ENCODE results near the gene RNF208.

DNA sequence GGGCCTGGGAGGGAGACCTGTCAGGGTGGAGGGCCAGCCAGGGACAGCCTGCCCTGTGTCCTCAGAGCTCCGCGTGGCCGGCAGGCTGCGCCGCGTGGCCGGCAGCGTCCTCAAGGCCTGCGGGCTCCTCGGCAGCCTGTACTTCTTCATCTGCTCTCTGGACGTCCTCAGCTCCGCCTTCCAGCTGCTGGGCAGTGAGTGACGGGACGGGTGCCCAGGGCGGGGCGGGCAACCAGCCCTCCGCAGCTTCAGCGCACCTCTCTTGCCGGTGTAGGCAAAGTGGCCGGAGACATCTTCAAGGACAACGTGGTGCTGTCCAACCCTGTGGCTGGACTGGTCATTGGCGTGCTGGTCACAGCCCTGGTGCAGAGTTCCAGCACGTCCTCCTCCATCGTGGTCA lies 10.5 kb upstream of the RNF208 start:
- TF ChIP-seq, protein P1, sequence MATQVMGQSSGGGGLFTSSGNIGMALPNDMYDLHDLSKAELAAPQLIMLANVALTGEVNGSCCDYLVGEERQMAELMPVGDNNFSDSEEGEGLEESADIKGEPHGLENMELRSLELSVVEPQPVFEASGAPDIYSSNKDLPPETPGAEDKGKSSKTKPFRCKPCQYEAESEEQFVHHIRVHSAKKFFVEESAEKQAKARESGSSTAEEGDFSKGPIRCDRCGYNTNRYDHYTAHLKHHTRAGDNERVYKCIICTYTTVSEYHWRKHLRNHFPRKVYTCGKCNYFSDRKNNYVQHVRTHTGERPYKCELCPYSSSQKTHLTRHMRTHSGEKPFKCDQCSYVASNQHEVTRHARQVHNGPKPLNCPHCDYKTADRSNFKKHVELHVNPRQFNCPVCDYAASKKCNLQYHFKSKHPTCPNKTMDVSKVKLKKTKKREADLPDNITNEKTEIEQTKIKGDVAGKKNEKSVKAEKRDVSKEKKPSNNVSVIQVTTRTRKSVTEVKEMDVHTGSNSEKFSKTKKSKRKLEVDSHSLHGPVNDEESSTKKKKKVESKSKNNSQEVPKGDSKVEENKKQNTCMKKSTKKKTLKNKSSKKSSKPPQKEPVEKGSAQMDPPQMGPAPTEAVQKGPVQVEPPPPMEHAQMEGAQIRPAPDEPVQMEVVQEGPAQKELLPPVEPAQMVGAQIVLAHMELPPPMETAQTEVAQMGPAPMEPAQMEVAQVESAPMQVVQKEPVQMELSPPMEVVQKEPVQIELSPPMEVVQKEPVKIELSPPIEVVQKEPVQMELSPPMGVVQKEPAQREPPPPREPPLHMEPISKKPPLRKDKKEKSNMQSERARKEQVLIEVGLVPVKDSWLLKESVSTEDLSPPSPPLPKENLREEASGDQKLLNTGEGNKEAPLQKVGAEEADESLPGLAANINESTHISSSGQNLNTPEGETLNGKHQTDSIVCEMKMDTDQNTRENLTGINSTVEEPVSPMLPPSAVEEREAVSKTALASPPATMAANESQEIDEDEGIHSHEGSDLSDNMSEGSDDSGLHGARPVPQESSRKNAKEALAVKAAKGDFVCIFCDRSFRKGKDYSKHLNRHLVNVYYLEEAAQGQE (IDR thresholded peaks at IDR 0.05; ENCODE audit: insufficient replicate concordance, low read depth), result no peak
- TF ChIP-seq CTCF (IDR thresholded peaks at IDR 0.05; ENCODE audit: insufficient read depth, low read length), result no peak
- no peak for TF ChIP-seq POLR2AphosphoS5 (IDR thresholded peaks at IDR 0.05; ENCODE audit: low read depth)
- TF ChIP-seq GABPA (IDR thresholded peaks at IDR 0.05; ENCODE audit: low read depth), result no peak

Data from HL-60 (cell line).